WERI-Rb-1 (cell line): ENCODE measurements around the gene ATN1.

Source experiments
- DNase-seq: peaks from one replicate; pipeline ENCODE4 v3.0.0-alpha.2; 2020
- H3K27ac ChIP-seq: fragments of 250-450 bp; sonication (Bioruptor Pico); 2 replicates; pipeline ENCODE4 v1.5.1; 2020; ENCODE audit warnings: mild to moderate bottlenecking, moderate library complexity
- H3K27me3 ChIP-seq: fragments of 250-450 bp; sonication (Bioruptor Pico); 2 replicates; pipeline ENCODE4 v1.5.1; 2021; ENCODE audit warnings: mild to moderate bottlenecking, low read depth, moderate library complexity; ENCODE audit not compliant: insufficient read depth, severe bottlenecking
- H3K36me3 ChIP-seq: fragments of 250-450 bp; sonication (Bioruptor Pico); 2 replicates; pipeline ENCODE4 v1.5.1; 2020; ENCODE audit warnings: mild to moderate bottlenecking, moderate library complexity
- H3K4me3 ChIP-seq: 2 replicates; pipeline ENCODE4 v1.5.1; 2011; ENCODE audit warnings: low read depth, mild to moderate bottlenecking, control low read depth, low read length
- H3K9me3 ChIP-seq: fragments of 250-450 bp; sonication (Bioruptor Pico); 2 replicates; pipeline ENCODE4 v1.5.1; 2021; ENCODE audit warnings: mild to moderate bottlenecking, moderate library complexity; ENCODE audit not compliant: severe bottlenecking
- CTCF ChIP-seq: IDR thresholded peaks from 2 replicates; pipeline ENCODE4 v1.5.1; 2011; ENCODE audit warnings: low read depth, mild to moderate bottlenecking, control low read depth, inconsistent platforms, low read length

The ATN1 gene

GRCh38 chr12:6958609-6959057, 30.9 kb downstream of the ATN1 start:
- Histone ChIP-seq H3K27me3 (no peaks in the 10 kb centered on the region), H3K9me3 (no peaks in the 10 kb centered on the region), H3K27ac (no peak overlapping the region), H3K4me3 (no peak overlapping the region), H3K36me3 (no peaks in the 10 kb centered on the region)
- no peak for TF ChIP-seq CTCF
- DNase-seq, result no peak

- Histone ChIP-seq H3K36me3 (peaks cover 4% of the 10 kb centered on the region), H3K9me3 (no peaks in the 10 kb centered on the region), H3K4me3 (no peak overlapping the region), H3K27me3 (no peaks in the 10 kb centered on the region), H3K27ac (no peak overlapping the region)
- no peak for TF ChIP-seq CTCF
- no peak for DNase-seq
These were observed 31.5 kb downstream of the ATN1 start for GRCh38 chr12:6959058-6959804.

- Histone ChIP-seq H3K9me3 (no peaks in the 10 kb centered on the region), H3K4me3 (no peak overlapping the region), H3K27ac (no peak overlapping the region), H3K27me3 (no peaks in the 10 kb centered on the region), H3K36me3 (peaks cover 12% of the 10 kb centered on the region)
- TF ChIP-seq CTCF, result no peak
- DNase-seq, result no peak
These were observed 32.2 kb downstream of the ATN1 start for GRCh38 chr12:6959805-6960592.

GRCh38 chr12:6960593-6961277, 33.0 kb downstream of the ATN1 start:
- peak; percentile 60 for TF ChIP-seq CTCF
- Histone ChIP-seq H3K27me3 (no peaks in the 10 kb centered on the region), H3K27ac (peak overlapping the region; percentile 76), H3K36me3 (peaks cover 19% of the 10 kb centered on the region), H3K9me3 (no peaks in the 10 kb centered on the region), H3K4me3 (no peak overlapping the region)
- no peak for DNase-seq

- peaks cover 25% of the 10 kb centered on the region for H3K36me3 ChIP-seq
- DNase-seq, result no peak
These were observed 33.5 kb downstream of the ATN1 start for GRCh38 chr12:6961278-6961694.

More at GRCh38 chr12:6961278-6961694, 33.5 kb downstream of the ATN1 start:
- no peaks in the 10 kb centered on the region for H3K9me3 ChIP-seq
- peak overlapping the region; percentile 76 for H3K27ac ChIP-seq
- TF ChIP-seq CTCF, result no peak
- peak overlapping the region; percentile 20 for H3K4me3 ChIP-seq
- H3K27me3 ChIP-seq, result no peaks in the 10 kb centered on the region
